PC-3 (cell line): Measurements from ENCODE around the gene KAZN. TPM values are rescaled to one million over a fixed set of nuclear protein-coding genes. Genes with fewer than 3 reads are reported as not detected.

Experiments used
- ATAC-seq: fragments of 200-7000 bp; cut with Tn5 transposase; 2 replicates; pipeline ENCODE4 v1.9.1; 2020; ENCODE audit warnings: mild to moderate bottlenecking, moderate library complexity
- BruUV-seq: library from RNA; stranded (reverse); fragments of 400-500 nt; replicated peaks from 2 replicates; lab custom pipeline; 2021; lab: Mats Ljungman, UMichigan
- CTCF ChIA-PET: fragments of 300-600 bp; sonication (Branson Sonifier 250); formaldehyde crosslinking; loops from one replicate; lab custom pipeline; 2022; ENCODE audit warnings: antibody characterized with exemption; lab: Charles Lee
- POLR2A ChIA-PET: fragments of 300-600 bp; sonication (Branson Sonifier 250); formaldehyde crosslinking; loops from one replicate; lab custom pipeline; 2022; ENCODE audit warnings: antibody characterized with exemption; ENCODE audit not compliant: unreplicated experiment; lab: Charles Lee
- DNase-seq: peaks from one replicate; pipeline ENCODE4 v3.0.0-alpha.2; 2015
- H2AFZ ChIP-seq: fragments of 300-600 bp; sonication (generic); 2 replicates; pipeline ENCODE4 v1.6.0; 2016; ENCODE audit warnings: antibody characterized with exemption, low read length
- H3F3A ChIP-seq: fragments of 300-600 bp; sonication (generic); one replicate; pipeline ENCODE4 v1.6.0; 2017; ENCODE audit warnings: antibody characterized with exemption, low read length, control low read depth, mild to moderate bottlenecking; ENCODE audit not compliant: unreplicated experiment
- H3K27ac ChIP-seq: fragments of 300-600 bp; sonication (generic); 2 replicates; pipeline ENCODE4 v1.5.1; 2016; ENCODE audit warnings: mild to moderate bottlenecking, low read length
- H3K27me3 ChIP-seq: fragments of 300-600 bp; sonication (generic); 2 replicates; pipeline ENCODE4 v1.6.1; 2016; ENCODE audit warnings: low read length, mixed read lengths
- H3K36me3 ChIP-seq: fragments of 300-600 bp; sonication (generic); 2 replicates; pipeline ENCODE4 v1.6.1; 2016; ENCODE audit warnings: low read depth, mixed run types, low read length, mixed read lengths
- H3K4me1 ChIP-seq: fragments of 300-600 bp; sonication (generic); 2 replicates; pipeline ENCODE4 v1.5.1; 2016; ENCODE audit warnings: low read length; ENCODE audit not compliant: insufficient read depth
- H3K4me2 ChIP-seq: fragments of 300-600 bp; sonication (generic); 2 replicates; pipeline ENCODE4 v1.6.0; 2016; ENCODE audit warnings: low read length
- H3K4me3 ChIP-seq: fragments of 300-600 bp; sonication (generic); 2 replicates; pipeline ENCODE4 v1.5.1; 2016; ENCODE audit warnings: mild to moderate bottlenecking, low read length, mixed read lengths
- H3K79me2 ChIP-seq: fragments of 300-600 bp; sonication (generic); 2 replicates; pipeline ENCODE4 v1.6.1; 2017; ENCODE audit warnings: low read length, mixed read lengths
- H3K9ac ChIP-seq: fragments of 300-600 bp; sonication (generic); 2 replicates; pipeline ENCODE4 v1.6.0; 2016; ENCODE audit warnings: mild to moderate bottlenecking, low read length
- H3K9me2 ChIP-seq: fragments of 300-600 bp; sonication (generic); replicated peaks from 2 replicates; pipeline ENCODE4 v1.6.1; 2016; ENCODE audit warnings: mixed run types, low read length, mixed read lengths
- H3K9me3 ChIP-seq: fragments of 300-600 bp; sonication (generic); 2 replicates; pipeline ENCODE4 v1.6.1; 2016; ENCODE audit warnings: low read length, mixed read lengths
- H4K20me1 ChIP-seq: fragments of 300-600 bp; sonication (generic); 2 replicates; pipeline ENCODE4 v1.6.1; 2016; ENCODE audit warnings: low read length, mixed read lengths
- CTCF ChIP-seq: fragments of 300-600 bp; sonication (generic); conservative IDR thresholded peaks from 2 replicates; pipeline ENCODE4 v1.5.1; 2017; ENCODE audit warnings: antibody characterized with exemption, low read depth, mild to moderate bottlenecking, low read length
- EZH2 ChIP-seq: fragments of 300-600 bp; sonication (generic); IDR thresholded peaks from one replicate; pipeline ENCODE4 v1.6.1; 2017; ENCODE audit warnings: antibody characterized with exemption, mild to moderate bottlenecking, low read length; ENCODE audit not compliant: unreplicated experiment
- EZH2phosphoT487 ChIP-seq: fragments of 300-600 bp; sonication (generic); IDR thresholded peaks from 2 replicates; pipeline ENCODE4 v1.6.1; 2018; ENCODE audit warnings: mild to moderate bottlenecking, antibody characterized with exemption, low read length, borderline replicate concordance
- intact Hi-C: fragments of 100-400 bp; cut with micrococcal nuclease; formaldehyde crosslinking; loops from 2 replicates; pipeline ENCODE4 v1.9.0; 2023
- total RNA-seq: library from RNA; depleted of rRNA; stranded (reverse); fragments of >200 nt; gene quantifications from 2 replicates; pipeline ENCODE4 v1.2.3, GENCODE V29; 2014

The KAZN gene
- total RNA-seq, 1 experiment from 2014 or later = 2.0 TPM

- Histone ChIP-seq H3K4me2 (no peak overlapping the region), H3K36me3 (no peaks in the 10 kb centered on the region), H3K27ac (no peak overlapping the region), H3K9me3 (no peaks in the 10 kb centered on the region), H3K9me2 (no peaks in the 10 kb centered on the region), H2AFZ (no peak overlapping the region), H3K9ac (no peak overlapping the region), H3K79me2 (no peaks in the 10 kb centered on the region), H3K4me3 (no peak overlapping the region), H4K20me1 (no peaks in the 10 kb centered on the region), H3F3A (no peaks in the 10 kb centered on the region), H3K4me1 (peaks cover 11% of the 10 kb centered on the region; the same call in 1 of the 2 replicates), H3K27me3 (peaks cover 27% of the 10 kb centered on the region)
- DNase-seq = no peak
- no peak for ATAC-seq
- ChIA-PET POLR2A (interaction anchor here (0.5 kb wide), 1 partner anchor 1203 kb away, joined by 12 read pairs; no protein-coding TSS in a partner anchor), CTCF (no interaction called here)
- no peak for TF ChIP-seq EZH2phosphoT487
- no TSS peak for BruUV-seq
- intact Hi-C loops = no loop called here
These were observed 278.3 kb downstream of the KAZN start for GRCh38 chr1:14876747-14877146.

- H3K9me2 ChIP-seq = no peaks in the 10 kb centered on the region
- peaks cover 11% of the 10 kb centered on the region; the same call in 1 of the 2 replicates for H3K4me1 ChIP-seq
- TF ChIP-seq EZH2 = no peak
- TF ChIP-seq CTCF = no peak
- no peak for TF ChIP-seq EZH2phosphoT487
- intact Hi-C loops = no loop called here
- H3F3A ChIP-seq = no peaks in the 10 kb centered on the region
- CTCF ChIA-PET = no interaction called here
- H3K27me3 ChIP-seq = peaks cover 27% of the 10 kb centered on the region
- H3K9me3 ChIP-seq = no peaks in the 10 kb centered on the region
- H2AFZ ChIP-seq = no peak overlapping the region
- no peaks in the 10 kb centered on the region for H4K20me1 ChIP-seq
- no peak overlapping the region for H3K4me3 ChIP-seq
- DNase-seq (no peak), ATAC-seq (no peak)
- no peaks in the 10 kb centered on the region for H3K36me3 ChIP-seq
- no peak overlapping the region for H3K4me2 ChIP-seq
- H3K9ac ChIP-seq = no peak overlapping the region
- no TSS peak for BruUV-seq
- H3K79me2 ChIP-seq = no peaks in the 10 kb centered on the region
- no peak overlapping the region for H3K27ac ChIP-seq
- POLR2A ChIA-PET = no interaction called here
These were observed 278.7 kb downstream of the KAZN start for GRCh38 chr1:14877224-14877623.

GRCh38 chr1:14878124-14878523, 279.6 kb downstream of the KAZN start:
- BruUV-seq = no TSS peak
- no peaks in the 10 kb centered on the region for H3F3A ChIP-seq
- H3K36me3 ChIP-seq = no peaks in the 10 kb centered on the region
- intact Hi-C loops = no loop called here
- no peaks in the 10 kb centered on the region for H4K20me1 ChIP-seq
- DNase-seq (no peak), ATAC-seq (no peak)
- no peaks in the 10 kb centered on the region for H3K9me3 ChIP-seq
- no peaks in the 10 kb centered on the region for H3K79me2 ChIP-seq
- no peak for TF ChIP-seq CTCF
- no peaks in the 10 kb centered on the region for H3K9me2 ChIP-seq
- no peak overlapping the region for H3K9ac ChIP-seq
- H3K27me3 ChIP-seq = peaks cover 27% of the 10 kb centered on the region
- H3K27ac ChIP-seq = no peak overlapping the region
- ChIA-PET POLR2A (no interaction called here), CTCF (no interaction called here)
- no peak overlapping the region for H3K4me2 ChIP-seq
- H3K4me1 ChIP-seq = peaks cover 11% of the 10 kb centered on the region; the same call in 1 of the 2 replicates
- no peak overlapping the region for H3K4me3 ChIP-seq
- H2AFZ ChIP-seq = no peak overlapping the region
